ENCODE measurements around the gene SLC1A4. TPM values are rescaled to one million over a fixed set of nuclear protein-coding genes. Genes with fewer than 3 reads are reported as not detected.
A peak's percentile ranks its signal among the peaks of the same experiment; 100 is the strongest.

SLC1A4 gene
- total RNA-seq, 1 donor from 2014 or later, result 45.9 TPM

GRCh38 chr2:65045651-65046050 lies 56.5 kb downstream of the SLC1A4 start:
- no peak overlapping the region for H2AFZ ChIP-seq (ENCODE audit: low read depth, low read length)
- no peaks in the 10 kb centered on the region for H3K27me3 ChIP-seq (ENCODE audit: insufficient read depth, low read length)
- no peak overlapping the region for H3K4me3 ChIP-seq (ENCODE audit: insufficient read depth, low read depth, low read length)
- H3K36me3 Mint-ChIP-seq (ENCODE audit: low read depth, unreplicated experiment), result peaks cover 8% of the 10 kb centered on the region
- H3K4me1 ChIP-seq (ENCODE audit: insufficient read depth, low read length), result peaks cover 5% of the 10 kb centered on the region
- peak overlapping the region; percentile 4 for H3K4me2 ChIP-seq (ENCODE audit: low read length)
- H4K20me1 ChIP-seq (ENCODE audit: insufficient read depth, low read length), result no peaks in the 10 kb centered on the region
- H3K9ac ChIP-seq (ENCODE audit: low read length), result no peak overlapping the region
- no peaks in the 10 kb centered on the region for H3K79me2 ChIP-seq (ENCODE audit: insufficient read depth, low read length)
- DNase-seq (ENCODE audit: low read depth) (peak; percentile 36), FAIRE-seq (no peak)
- no peak overlapping the region for H3K27ac Mint-ChIP-seq (ENCODE audit: unreplicated experiment)
- no peak overlapping the region for H3K4me3 Mint-ChIP-seq (ENCODE audit: unreplicated experiment)
- H3K9me3 ChIP-seq (ENCODE audit: insufficient read depth, low read depth, low read length), result no peaks in the 10 kb centered on the region
- H3K4me1 Mint-ChIP-seq (ENCODE audit: low read depth, unreplicated experiment), result peaks cover 16% of the 10 kb centered on the region
- peaks cover 9% of the 10 kb centered on the region for H3K9me3 Mint-ChIP-seq (ENCODE audit: unreplicated experiment)
- H3K36me3 ChIP-seq (ENCODE audit: insufficient read depth, low read length), result no peaks in the 10 kb centered on the region
- TF ChIP-seq EZH2 (IDR thresholded peaks at IDR 0.05; ENCODE audit: insufficient read depth, low read length), result no peak
- TF ChIP-seq, protein P1, sequence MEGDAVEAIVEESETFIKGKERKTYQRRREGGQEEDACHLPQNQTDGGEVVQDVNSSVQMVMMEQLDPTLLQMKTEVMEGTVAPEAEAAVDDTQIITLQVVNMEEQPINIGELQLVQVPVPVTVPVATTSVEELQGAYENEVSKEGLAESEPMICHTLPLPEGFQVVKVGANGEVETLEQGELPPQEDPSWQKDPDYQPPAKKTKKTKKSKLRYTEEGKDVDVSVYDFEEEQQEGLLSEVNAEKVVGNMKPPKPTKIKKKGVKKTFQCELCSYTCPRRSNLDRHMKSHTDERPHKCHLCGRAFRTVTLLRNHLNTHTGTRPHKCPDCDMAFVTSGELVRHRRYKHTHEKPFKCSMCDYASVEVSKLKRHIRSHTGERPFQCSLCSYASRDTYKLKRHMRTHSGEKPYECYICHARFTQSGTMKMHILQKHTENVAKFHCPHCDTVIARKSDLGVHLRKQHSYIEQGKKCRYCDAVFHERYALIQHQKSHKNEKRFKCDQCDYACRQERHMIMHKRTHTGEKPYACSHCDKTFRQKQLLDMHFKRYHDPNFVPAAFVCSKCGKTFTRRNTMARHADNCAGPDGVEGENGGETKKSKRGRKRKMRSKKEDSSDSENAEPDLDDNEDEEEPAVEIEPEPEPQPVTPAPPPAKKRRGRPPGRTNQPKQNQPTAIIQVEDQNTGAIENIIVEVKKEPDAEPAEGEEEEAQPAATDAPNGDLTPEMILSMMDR (IDR thresholded peaks at IDR 0.05; ENCODE audit: insufficient read depth, low read depth, low read length), result no peak
- H3K27ac ChIP-seq (ENCODE audit: low read depth, low read length), result no peak overlapping the region
- H3K27me3 Mint-ChIP-seq (ENCODE audit: low read depth, unreplicated experiment), result no peaks in the 10 kb centered on the region

- H3K9ac ChIP-seq (ENCODE audit: low read length), result no peak overlapping the region
- no peak for FAIRE-seq
- Mint-ChIP-seq H3K27ac (ENCODE audit: unreplicated experiment) (no peak overlapping the region), H3K4me3 (ENCODE audit: unreplicated experiment) (no peak overlapping the region), H3K9me3 (ENCODE audit: unreplicated experiment) (peaks cover 9% of the 10 kb centered on the region), H3K4me1 (ENCODE audit: low read depth, unreplicated experiment) (peaks cover 16% of the 10 kb centered on the region), H3K27me3 (ENCODE audit: low read depth, unreplicated experiment) (no peaks in the 10 kb centered on the region), H3K36me3 (ENCODE audit: low read depth, unreplicated experiment) (peaks cover 8% of the 10 kb centered on the region)
- no peaks in the 10 kb centered on the region for H3K79me2 ChIP-seq (ENCODE audit: insufficient read depth, low read length)
- DNase-seq (ENCODE audit: low read depth), result no peak
- H3K36me3 ChIP-seq (ENCODE audit: insufficient read depth, low read length), result no peaks in the 10 kb centered on the region
- peaks cover 5% of the 10 kb centered on the region for H3K4me1 ChIP-seq (ENCODE audit: insufficient read depth, low read length)
- H3K4me2 ChIP-seq (ENCODE audit: low read length), result no peak overlapping the region
- no peak overlapping the region for H3K4me3 ChIP-seq (ENCODE audit: insufficient read depth, low read depth, low read length)
- H2AFZ ChIP-seq (ENCODE audit: low read depth, low read length), result no peak overlapping the region
- no peaks in the 10 kb centered on the region for H3K27me3 ChIP-seq (ENCODE audit: insufficient read depth, low read length)
- no peaks in the 10 kb centered on the region for H3K9me3 ChIP-seq (ENCODE audit: insufficient read depth, low read depth, low read length)
- H3K27ac ChIP-seq (ENCODE audit: low read depth, low read length), result no peak overlapping the region
- TF ChIP-seq EZH2 (IDR thresholded peaks at IDR 0.05; ENCODE audit: insufficient read depth, low read length), result no peak
- TF ChIP-seq, protein P1 (IDR thresholded peaks at IDR 0.05; ENCODE audit: insufficient read depth, low read depth, low read length), result no peak
- H4K20me1 ChIP-seq (ENCODE audit: insufficient read depth, low read length), result no peaks in the 10 kb centered on the region
These were observed 57.6 kb downstream of the SLC1A4 start for GRCh38 chr2:65046633-65047407.

GRCh38 chr2:65049010-65049639 lies 59.9 kb downstream of the SLC1A4 start:
- Histone ChIP-seq H3K4me2 (ENCODE audit: low read length) (no peak overlapping the region), H3K27me3 (ENCODE audit: insufficient read depth, low read length) (no peaks in the 10 kb centered on the region), H3K9ac (ENCODE audit: low read length) (no peak overlapping the region), H2AFZ (ENCODE audit: low read depth, low read length) (no peak overlapping the region), H4K20me1 (ENCODE audit: insufficient read depth, low read length) (no peaks in the 10 kb centered on the region), H3K79me2 (ENCODE audit: insufficient read depth, low read length) (no peaks in the 10 kb centered on the region), H3K36me3 (ENCODE audit: insufficient read depth, low read length) (no peaks in the 10 kb centered on the region), H3K4me1 (ENCODE audit: insufficient read depth, low read length) (peaks cover 5% of the 10 kb centered on the region), H3K4me3 (ENCODE audit: insufficient read depth, low read depth, low read length) (no peak overlapping the region), H3K27ac (ENCODE audit: low read depth, low read length) (no peak overlapping the region), H3K9me3 (ENCODE audit: insufficient read depth, low read depth, low read length) (no peaks in the 10 kb centered on the region)
- Mint-ChIP-seq H3K4me3 (ENCODE audit: unreplicated experiment) (no peak overlapping the region), H3K9me3 (ENCODE audit: unreplicated experiment) (peaks cover 10% of the 10 kb centered on the region), H3K4me1 (ENCODE audit: low read depth, unreplicated experiment) (peaks cover 13% of the 10 kb centered on the region), H3K27ac (ENCODE audit: unreplicated experiment) (peak overlapping the region; percentile 5), H3K36me3 (ENCODE audit: low read depth, unreplicated experiment) (peaks cover 5% of the 10 kb centered on the region), H3K27me3 (ENCODE audit: low read depth, unreplicated experiment) (peaks cover 3% of the 10 kb centered on the region)
- DNase-seq (ENCODE audit: low read depth), result no peak
- TF ChIP-seq EZH2 (IDR thresholded peaks at IDR 0.05; ENCODE audit: insufficient read depth, low read length), result no peak
- TF ChIP-seq, protein P1 (IDR thresholded peaks at IDR 0.05; ENCODE audit: insufficient read depth, low read depth, low read length), result no peak
- no peak for FAIRE-seq
